SH-SY5Y (cell line): ENCODE data around the gene PTGER2.

Source experiments
- GATA2 ChIP-seq: IDR thresholded peaks from 2 replicates; pipeline ENCODE4 v1.6.1; 2011; ENCODE audit warnings: mild to moderate bottlenecking, low read depth, low read length
- GATA3 ChIP-seq: IDR thresholded peaks from 2 replicates; pipeline ENCODE4 v1.6.1; 2011; ENCODE audit warnings: low read depth, mild to moderate bottlenecking, low read length, moderate library complexity

DNA sequence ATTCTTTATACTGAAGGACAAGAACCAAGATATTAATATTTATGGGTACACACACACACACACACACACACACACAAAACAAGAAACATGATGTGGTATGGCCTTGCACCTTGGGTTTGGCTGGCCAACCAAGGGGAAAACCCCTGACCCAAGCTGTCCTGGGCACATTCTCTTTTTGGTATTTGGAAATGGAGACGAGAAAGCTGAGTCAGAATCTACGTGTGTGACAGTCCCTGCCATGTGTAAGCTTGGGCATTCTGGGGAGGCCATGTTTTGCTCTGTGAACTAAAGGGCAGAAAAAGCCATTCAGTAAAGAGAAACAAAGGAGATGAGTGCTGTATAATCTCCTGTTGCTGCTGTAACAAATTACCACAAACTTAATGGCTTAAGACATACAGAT lies 35.6 kb downstream of the PTGER2 start:
- TF ChIP-seq GATA2, result no peak
- TF ChIP-seq GATA3, result no peak
